HepG2 (cell line): ENCODE data around the gene FALEC. TPM values are rescaled to one million over a fixed set of nuclear protein-coding genes. Genes with fewer than 3 reads are reported as not detected.

Experiments used
- ARNTL ChIP-seq: sonication (generic); formaldehyde crosslinking; IDR thresholded peaks from 2 replicates; pipeline ENCODE4 v1.4.0; 2020; ENCODE audit warnings: mild to moderate bottlenecking, missing genetic modification reagents
- ATF3 ChIP-seq: sonication (generic); formaldehyde crosslinking; IDR thresholded peaks from 2 replicates; pipeline ENCODE4 v1.4.0; 2020; ENCODE audit warnings: missing genetic modification reagents
- CREBL2 ChIP-seq: sonication (generic); formaldehyde crosslinking; IDR thresholded peaks from 2 replicates; pipeline ENCODE4 v1.8.1; 2023; ENCODE audit warnings: missing genetic modification reagents, mild to moderate bottlenecking, borderline replicate concordance
- CREM ChIP-seq, 2 experiments: sonication (generic) in 1 of 2; formaldehyde crosslinking in 1 of 2; IDR thresholded peaks; 2 replicates each; pipeline versions ENCODE4 v1.4.0 to v1.6.1; 2016 to 2020; ENCODE audit warnings: antibody characterized with exemption in 1 of 2, mild to moderate bottlenecking in 1 of 2, missing genetic modification reagents in 1 of 2
- GATAD2A ChIP-seq: IDR thresholded peaks from 2 replicates; pipeline ENCODE4 v1.6.1; 2016
- GLMP ChIP-seq: sonication (generic); formaldehyde crosslinking; IDR thresholded peaks from 2 replicates; pipeline ENCODE4 v1.9.0; 2021; ENCODE audit warnings: missing genetic modification reagents, mild to moderate bottlenecking, borderline replicate concordance
- GTF2F1 ChIP-seq: fragments of 150-350 bp; IDR thresholded peaks from 2 replicates; pipeline ENCODE4 v1.6.1; 2014; ENCODE audit warnings: low read length
- HNF4A ChIP-seq: sonication (generic); formaldehyde crosslinking; IDR thresholded peaks from 2 replicates; pipeline ENCODE4 v1.4.0; 2020; ENCODE audit warnings: missing genetic modification reagents
- NCOA5 ChIP-seq: sonication (generic); formaldehyde crosslinking; IDR thresholded peaks from 2 replicates; pipeline ENCODE4 v1.4.0; 2020; ENCODE audit warnings: missing genetic modification reagents
- RFX5 ChIP-seq: IDR thresholded peaks from 2 replicates; pipeline ENCODE4 v1.6.1; 2011; ENCODE audit warnings: low read depth, low read length, improper control_type of control experiment
- ZFP36L2 ChIP-seq: sonication (generic); formaldehyde crosslinking; IDR thresholded peaks from 2 replicates; pipeline ENCODE4 v1.4.0; 2020; ENCODE audit warnings: missing genetic modification reagents
- ZKSCAN1 ChIP-seq: fragments of 150-350 bp; IDR thresholded peaks from 2 replicates; pipeline ENCODE4 v1.6.1; 2014; ENCODE audit warnings: low read length
- ZNF224 ChIP-seq: sonication (generic); formaldehyde crosslinking; IDR thresholded peaks from 2 replicates; pipeline ENCODE4 v1.5.0; 2020; ENCODE audit warnings: mild to moderate bottlenecking, missing genetic modification reagents
- ZNF281 ChIP-seq: sonication (generic); formaldehyde crosslinking; IDR thresholded peaks from 2 replicates; pipeline ENCODE4 v1.4.0; 2020; ENCODE audit warnings: missing genetic modification reagents, borderline replicate concordance
- ZNF317 ChIP-seq: sonication (generic); formaldehyde crosslinking; IDR thresholded peaks from 2 replicates; pipeline ENCODE4 v1.5.0; 2020; ENCODE audit warnings: mild to moderate bottlenecking, missing genetic modification reagents
- ZNF782 ChIP-seq: sonication (generic); formaldehyde crosslinking; IDR thresholded peaks from 2 replicates; pipeline ENCODE4 v1.4.0; 2020; ENCODE audit warnings: missing genetic modification reagents, mild to moderate bottlenecking, borderline replicate concordance
- ZNF839 ChIP-seq: sonication (generic); formaldehyde crosslinking; IDR thresholded peaks from 2 replicates; pipeline ENCODE4 v1.4.0; 2020; ENCODE audit warnings: missing genetic modification reagents, mild to moderate bottlenecking, borderline replicate concordance
- ZSCAN25 ChIP-seq: sonication (generic); formaldehyde crosslinking; IDR thresholded peaks from 2 replicates; pipeline ENCODE4 v1.8.0; 2022; ENCODE audit warnings: mild to moderate bottlenecking, missing genetic modification reagents
- polyA plus RNA-seq, 8 experiments: library from polyadenylated mRNA; depleted of rRNA in 3 of 8; stranded (reverse) in 7 of 8; unstranded in 1 of 8; fragments of >200 nt; fragmentation: Illumina TruSeq in 4 of 8; extraction: Trizol in 4 of 8; gene quantifications; 2 replicates each; pipeline versions ENCODE4 v1.2.1 to v1.2.3, GENCODE V29; 2011 to 2016; ENCODE audit warnings: low read depth in 4 of 8, missing spikeins in 1 of 8, mixed read lengths in 1 of 8; ENCODE audit not compliant: insufficient read depth in 1 of 8
- total RNA-seq, 5 experiments: library from RNA; depleted of rRNA; stranded (reverse); fragments of >200 nt; fragmentation: Illumina TruSeq; extraction: Trizol; gene quantifications; 2 replicates each; pipeline ENCODE4 v1.2.3, GENCODE V29; 2016; ENCODE audit warnings: low read depth in 1 of 5
- TF ChIP-seq, protein P1 (sequence below): sonication (generic); formaldehyde crosslinking; IDR thresholded peaks from 2 replicates; pipeline ENCODE4 v1.9.0; 2022; ENCODE audit warnings: missing genetic modification reagents, mild to moderate bottlenecking, borderline replicate concordance
- TF ChIP-seq, protein P2 (sequence below): sonication (generic); formaldehyde crosslinking; IDR thresholded peaks from 2 replicates; pipeline ENCODE4 v1.4.0; 2020; ENCODE audit warnings: missing genetic modification reagents
- TF ChIP-seq, protein P3 (sequence below): sonication (generic); formaldehyde crosslinking; IDR thresholded peaks from 2 replicates; pipeline ENCODE4 v1.4.0; 2020; ENCODE audit warnings: mild to moderate bottlenecking, missing genetic modification reagents
- TF ChIP-seq, protein P4 (sequence below): IDR thresholded peaks from 2 replicates; pipeline ENCODE4 v1.6.1; 2018; ENCODE audit warnings: missing genetic modification reagents, mild to moderate bottlenecking, missing compliant biosample characterization

FALEC gene
- total and polyA plus RNA-seq, 2 of the 13 experiments (the other 11 are each of a cell fraction or from before 2014, with no cell fraction given) = 0.33 to 0.71 TPM

DNA sequence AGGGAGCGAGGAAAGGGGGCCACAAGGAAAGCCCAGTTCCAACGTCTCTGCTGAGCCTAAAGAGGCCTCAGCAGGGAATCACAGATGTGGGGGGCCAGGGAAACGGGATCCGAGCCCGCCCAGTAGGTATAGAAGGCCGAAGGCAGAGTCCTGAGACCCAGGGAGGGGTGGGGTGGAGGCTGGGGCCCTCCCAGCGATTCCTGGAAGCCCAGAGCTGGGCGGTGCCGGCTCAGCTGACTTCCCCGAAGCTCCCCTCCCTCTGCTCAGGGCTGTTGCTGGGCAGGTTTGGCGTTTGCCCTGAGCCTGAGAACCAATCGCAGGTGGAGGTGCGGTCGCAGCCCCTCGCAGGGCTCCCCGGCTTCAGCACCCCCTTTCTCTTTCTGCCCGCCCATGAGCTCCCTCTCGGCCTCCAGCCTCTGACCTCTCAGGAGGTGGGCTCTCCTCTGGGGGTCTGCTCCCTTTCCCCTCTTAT, 46.5 kb downstream of the FALEC start (continued):
- TF ChIP-seq ZNF281 (CRISPR knock-in tag) = peak; percentile 51; the same call in 1 of the 2 replicates
- TF ChIP-seq ZNF317 (CRISPR knock-in tag) = peak; percentile 47; the same call in 1 of the 2 replicates
- TF ChIP-seq GATAD2A (CRISPR knock-in tag) = peak; percentile 85
- no peak for TF ChIP-seq GTF2F1
- TF ChIP-seq HNF4A (CRISPR knock-in tag) = 0 out of 2 replicates have a peak, but pooled peaks have one; percentile 13
- no peak for TF ChIP-seq ZNF782 (CRISPR knock-in tag)
- TF ChIP-seq ATF3 (CRISPR knock-in tag) = no peak; the same call in 1 of the 2 replicates
- peak; percentile 99 for TF ChIP-seq RFX5
- TF ChIP-seq, protein P1, sequence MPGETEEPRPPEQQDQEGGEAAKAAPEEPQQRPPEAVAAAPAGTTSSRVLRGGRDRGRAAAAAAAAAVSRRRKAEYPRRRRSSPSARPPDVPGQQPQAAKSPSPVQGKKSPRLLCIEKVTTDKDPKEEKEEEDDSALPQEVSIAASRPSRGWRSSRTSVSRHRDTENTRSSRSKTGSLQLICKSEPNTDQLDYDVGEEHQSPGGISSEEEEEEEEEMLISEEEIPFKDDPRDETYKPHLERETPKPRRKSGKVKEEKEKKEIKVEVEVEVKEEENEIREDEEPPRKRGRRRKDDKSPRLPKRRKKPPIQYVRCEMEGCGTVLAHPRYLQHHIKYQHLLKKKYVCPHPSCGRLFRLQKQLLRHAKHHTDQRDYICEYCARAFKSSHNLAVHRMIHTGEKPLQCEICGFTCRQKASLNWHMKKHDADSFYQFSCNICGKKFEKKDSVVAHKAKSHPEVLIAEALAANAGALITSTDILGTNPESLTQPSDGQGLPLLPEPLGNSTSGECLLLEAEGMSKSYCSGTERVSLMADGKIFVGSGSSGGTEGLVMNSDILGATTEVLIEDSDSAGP (CRISPR knock-in tag) = peak; percentile 42; the same call in 1 of the 2 replicates
- TF ChIP-seq, protein P2, sequence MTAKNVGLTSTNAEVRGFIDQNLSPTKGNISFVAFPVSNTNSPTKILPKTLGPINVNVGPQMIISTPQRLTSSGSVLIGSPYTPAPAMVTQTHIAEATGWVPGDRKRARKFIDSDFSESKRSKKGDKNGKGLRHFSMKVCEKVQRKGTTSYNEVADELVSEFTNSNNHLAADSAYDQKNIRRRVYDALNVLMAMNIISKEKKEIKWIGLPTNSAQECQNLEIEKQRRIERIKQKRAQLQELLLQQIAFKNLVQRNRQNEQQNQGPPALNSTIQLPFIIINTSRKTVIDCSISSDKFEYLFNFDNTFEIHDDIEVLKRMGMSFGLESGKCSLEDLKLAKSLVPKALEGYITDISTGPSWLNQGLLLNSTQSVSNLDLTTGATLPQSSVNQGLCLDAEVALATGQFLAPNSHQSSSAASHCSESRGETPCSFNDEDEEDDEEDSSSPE (CRISPR knock-in tag) = no peak
- TF ChIP-seq NCOA5 = no peak
- 0 out of 2 replicates have a peak, but pooled peaks have one; percentile 28 for TF ChIP-seq ZNF839 (CRISPR knock-in tag)
- TF ChIP-seq GLMP = no peak
- TF ChIP-seq, protein P3, sequence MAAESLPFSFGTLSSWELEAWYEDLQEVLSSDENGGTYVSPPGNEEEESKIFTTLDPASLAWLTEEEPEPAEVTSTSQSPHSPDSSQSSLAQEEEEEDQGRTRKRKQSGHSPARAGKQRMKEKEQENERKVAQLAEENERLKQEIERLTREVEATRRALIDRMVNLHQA = no peak
- TF ChIP-seq, protein P4, sequence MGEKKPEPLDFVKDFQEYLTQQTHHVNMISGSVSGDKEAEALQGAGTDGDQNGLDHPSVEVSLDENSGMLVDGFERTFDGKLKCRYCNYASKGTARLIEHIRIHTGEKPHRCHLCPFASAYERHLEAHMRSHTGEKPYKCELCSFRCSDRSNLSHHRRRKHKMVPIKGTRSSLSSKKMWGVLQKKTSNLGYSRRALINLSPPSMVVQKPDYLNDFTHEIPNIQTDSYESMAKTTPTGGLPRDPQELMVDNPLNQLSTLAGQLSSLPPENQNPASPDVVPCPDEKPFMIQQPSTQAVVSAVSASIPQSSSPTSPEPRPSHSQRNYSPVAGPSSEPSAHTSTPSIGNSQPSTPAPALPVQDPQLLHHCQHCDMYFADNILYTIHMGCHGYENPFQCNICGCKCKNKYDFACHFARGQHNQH (CRISPR knock-in tag) = peak; percentile 91
- TF ChIP-seq CREM (IDR thresholded peaks at IDR 0.05) = peak; percentile 69
- no peak for TF ChIP-seq CREM (CRISPR knock-in tag; IDR thresholded peaks at IDR 0.05)
- no peak for TF ChIP-seq ARNTL
- no peak for TF ChIP-seq ZKSCAN1
- TF ChIP-seq ZSCAN25 (CRISPR knock-in tag) = no peak
- no peak for TF ChIP-seq ZFP36L2 (CRISPR knock-in tag)
- TF ChIP-seq CREBL2 (CRISPR knock-in tag) = no peak
- TF ChIP-seq ZNF224 (CRISPR knock-in tag) = no peak
